DND-41 (cell line): ENCODE data around the gene BCKDK.
"Not testable (repeated sequence)": the region's sequence is repeated elsewhere in the genome, so short reads cannot be mapped to it uniquely, and the experiment has no call there.

Source experiments
- ATAC-seq: fragments of 200-7000 bp; cut with Tn5 transposase; 3 replicates; pipeline ENCODE4 v1.9.1; 2021; ENCODE audit warnings: low read depth; ENCODE audit not compliant: insufficient read depth
- DNase-seq: peaks from one replicate; pipeline ENCODE4 v3.0.0-alpha.2; 2020
- H2AFZ ChIP-seq: 2 replicates; pipeline ENCODE4 v1.6.0; 2012; ENCODE audit warnings: low read depth, low read length
- H3K27ac ChIP-seq: 2 replicates; pipeline ENCODE4 v1.5.1; 2012; ENCODE audit warnings: low read length, inconsistent platforms
- H3K27me3 ChIP-seq: fragments of 200-600 bp; sonication (generic); 2 replicates; pipeline ENCODE4 v1.6.0; 2012; ENCODE audit warnings: low read length, mild to moderate bottlenecking, inconsistent platforms; ENCODE audit not compliant: insufficient read depth, poor library complexity
- H3K36me3 ChIP-seq: 2 replicates; pipeline ENCODE4 v1.5.1; 2012; ENCODE audit warnings: low read length, inconsistent platforms; ENCODE audit not compliant: insufficient read depth
- H3K4me1 ChIP-seq: 2 replicates; pipeline ENCODE4 v1.5.1; 2012; ENCODE audit warnings: mild to moderate bottlenecking, low read length; ENCODE audit not compliant: insufficient read depth
- H3K4me2 ChIP-seq: 2 replicates; pipeline ENCODE4 v1.6.0; 2012; ENCODE audit warnings: mild to moderate bottlenecking, moderate library complexity, low read length, inconsistent platforms; ENCODE audit not compliant: insufficient read depth
- H3K4me3 ChIP-seq, 2 experiments: fragments of 200-600 bp in 1 of 2; shearing (Covaris generic) in 1 of 2; 2 replicates each; pipeline ENCODE4 v1.5.1; 2012 to 2016; ENCODE audit warnings: inconsistent platforms in 2 of 2, low read length in 2 of 2, mild to moderate bottlenecking in 2 of 2, low read depth in 1 of 2, moderate library complexity in 1 of 2
- H3K79me2 ChIP-seq: 2 replicates; pipeline ENCODE4 v1.6.0; 2012; ENCODE audit warnings: low read length, inconsistent platforms; ENCODE audit not compliant: insufficient read depth
- H3K9ac ChIP-seq: 2 replicates; pipeline ENCODE4 v1.6.0; 2012; ENCODE audit warnings: low read depth, mild to moderate bottlenecking, inconsistent platforms, low read length, moderate library complexity
- H3K9me3 ChIP-seq: 2 replicates; pipeline ENCODE4 v1.5.1; 2012; ENCODE audit warnings: low read length, moderate library complexity, mild to moderate bottlenecking, inconsistent platforms; ENCODE audit not compliant: insufficient read depth, severe bottlenecking
- H4K20me1 ChIP-seq: 2 replicates; pipeline ENCODE4 v1.6.0; 2012; ENCODE audit warnings: low read length; ENCODE audit not compliant: insufficient read depth
- CTCF ChIP-seq: IDR thresholded peaks from 2 replicates; pipeline ENCODE4 v1.5.1; 2012; ENCODE audit warnings: borderline replicate concordance, low read length, moderate library complexity, mild to moderate bottlenecking; ENCODE audit not compliant: poor library complexity, severe bottlenecking; ENCODE audit errors: extremely low read depth
- EZH2 ChIP-seq: IDR thresholded peaks from 3 replicates; pipeline ENCODE4 v1.6.1; 2012; ENCODE audit warnings: borderline replicate concordance, low read depth, mild to moderate bottlenecking, moderate library complexity, low read length, inconsistent platforms; ENCODE audit not compliant: severe bottlenecking

BCKDK gene

GRCh38 chr16:31142109-31143010, 34.2 kb downstream of the BCKDK start:
- H3K4me1 ChIP-seq = peaks cover 18% of the 10 kb centered on the region

GRCh38 chr16:31143011-31143693, 35.0 kb downstream of the BCKDK start:
- no peaks in the 10 kb centered on the region for H3K9me3 ChIP-seq
- H3K27ac ChIP-seq = peak overlapping the region; percentile 82
- H3K9ac ChIP-seq = peak overlapping the region; percentile 85
- peak overlapping the region in 1 of 2 experiments; percentile 58; a peak in 2 of 4 replicates for H3K4me3 ChIP-seq
- H3K36me3 ChIP-seq = no peaks in the 10 kb centered on the region
- peak overlapping the region; percentile 97 for H2AFZ ChIP-seq
- H3K79me2 ChIP-seq = no peaks in the 10 kb centered on the region
- H3K4me2 ChIP-seq = peak overlapping the region; percentile 90
- no peak for TF ChIP-seq EZH2
- TF ChIP-seq CTCF = no peak
- DNase-seq = no peak
- H4K20me1 ChIP-seq = no peaks in the 10 kb centered on the region
- H3K27me3 ChIP-seq = no peaks in the 10 kb centered on the region
- peaks cover 18% of the 10 kb centered on the region for H3K4me1 ChIP-seq
- no peak for ATAC-seq

More at GRCh38 chr16:31142109-31143010, 34.2 kb downstream of the BCKDK start:
- DNase-seq = peak; percentile 100
- no peaks in the 10 kb centered on the region for H3K79me2 ChIP-seq
- peak; percentile 85 for ATAC-seq
- peak overlapping the region; percentile 90 for H3K4me2 ChIP-seq
- H4K20me1 ChIP-seq = no peaks in the 10 kb centered on the region
- H3K27ac ChIP-seq = peak overlapping the region; percentile 82
- peak overlapping the region; percentile 85 for H3K9ac ChIP-seq
- H3K27me3 ChIP-seq = no peaks in the 10 kb centered on the region
- no peak for TF ChIP-seq EZH2
- TF ChIP-seq CTCF = peak; percentile 97
- H3K9me3 ChIP-seq = no peaks in the 10 kb centered on the region
- peak overlapping the region in 1 of 2 experiments; percentile 58; a peak in 2 of 4 replicates for H3K4me3 ChIP-seq
- H3K36me3 ChIP-seq = no peaks in the 10 kb centered on the region
- peak overlapping the region; percentile 97 for H2AFZ ChIP-seq

GRCh38 chr16:31143694-31144148, 35.5 kb downstream of the BCKDK start:
- no peak overlapping the region for H3K27ac ChIP-seq
- H2AFZ ChIP-seq = no peak overlapping the region
- no peak for ATAC-seq
- no peaks in the 10 kb centered on the region for H3K9me3 ChIP-seq
- H3K36me3 ChIP-seq = no peaks in the 10 kb centered on the region
- H3K4me1 ChIP-seq = peaks cover 18% of the 10 kb centered on the region
- no peak overlapping the region for H3K4me2 ChIP-seq
- H4K20me1 ChIP-seq = no peaks in the 10 kb centered on the region
- no peak overlapping the region for H3K9ac ChIP-seq
- H3K4me3 ChIP-seq = no peak overlapping the region
- H3K27me3 ChIP-seq = no peaks in the 10 kb centered on the region
- no peaks in the 10 kb centered on the region for H3K79me2 ChIP-seq
- TF ChIP-seq EZH2 = no peak
- peak; percentile 8 for TF ChIP-seq CTCF
- DNase-seq = no peak

GRCh38 chr16:31144418-31144817, 36.2 kb downstream of the BCKDK start:
- H3K4me2 ChIP-seq, H4K20me1 ChIP-seq, H3K9me3 ChIP-seq, H3K9ac ChIP-seq, H3K36me3 ChIP-seq, H3K27me3 ChIP-seq, H3K4me3 ChIP-seq, ATAC-seq, H3K27ac ChIP-seq, H2AFZ ChIP-seq, DNase-seq, H3K79me2 ChIP-seq: not testable (repeated sequence)
- H3K4me1 ChIP-seq = peaks cover 18% of the 10 kb centered on the region
